ENCODE results near the gene ARID1B. TPM values are rescaled to one million over a fixed set of nuclear protein-coding genes. Genes with fewer than 3 reads are reported as not detected.

ARID1B gene
- total RNA-seq, 6 experiments from 2014 or later = 23.2 to 35.3 (median 30.7) TPM

DNA sequence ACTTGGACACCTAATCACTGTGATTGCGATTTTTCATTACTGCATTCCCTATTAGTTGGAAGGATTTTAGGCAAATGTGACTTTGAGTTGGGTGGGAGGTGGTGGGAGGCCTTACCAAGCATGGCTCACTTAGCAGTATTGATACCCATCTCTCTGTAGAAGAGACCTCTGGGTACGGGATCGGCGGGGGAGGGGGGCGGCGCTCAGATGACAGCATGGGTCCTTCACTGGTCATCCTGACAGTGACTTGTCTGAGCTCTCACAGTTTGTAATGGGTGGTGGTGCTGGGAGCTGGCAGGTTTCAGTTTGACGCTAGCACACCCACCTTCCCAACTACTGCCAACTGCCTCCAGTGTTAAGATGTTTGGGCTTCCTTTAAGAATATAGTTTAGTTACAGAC, 231.4 kb downstream of the ARID1B start:
- no peak overlapping the region for H3K27ac ChIP-seq
- no peaks in the 10 kb centered on the region for H3K27me3 ChIP-seq
- H3K36me3 ChIP-seq = no peaks in the 10 kb centered on the region
- intact Hi-C loops (cut with DNase I) = no loop called here
- H3K9me3 ChIP-seq = no peaks in the 10 kb centered on the region
- 98% methylated on average over 6 of the region's 7 CpGs for WGBS (ENCODE audit: insufficient coverage, low coverage, low lambda C conversion rate, missing lambda C conversion rate)
- ATAC-seq (no peak), DNase-seq (no peak)
- TF ChIP-seq CTCF (IDR thresholded peaks at IDR 0.05) (no peak), POLR2A (IDR thresholded peaks at IDR 0.05) (no peak)
- H3K4me3 ChIP-seq = no peak overlapping the region
- H3K4me1 ChIP-seq = no peaks in the 10 kb centered on the region

GRCh38 chr6:157012355-157012754, 235.2 kb downstream of the ARID1B start:
- DNase-seq (no peak), ATAC-seq (no peak)
- H3K27me3 ChIP-seq = no peaks in the 10 kb centered on the region
- H3K9me3 ChIP-seq = no peaks in the 10 kb centered on the region
- H3K4me3 ChIP-seq = no peak overlapping the region
- intact Hi-C loops (cut with DNase I) = no loop called here
- peaks cover 0 to 10% (median 0%) of the 10 kb centered on the region in 4 donors for H3K4me1 ChIP-seq
- no peak overlapping the region for H3K27ac ChIP-seq
- TF ChIP-seq CTCF (IDR thresholded peaks at IDR 0.05) (no peak), POLR2A (IDR thresholded peaks at IDR 0.05) (no peak)
- WGBS (ENCODE audit: insufficient coverage, low coverage, low lambda C conversion rate, missing lambda C conversion rate) = 100% methylated on average over 2 of the region's 3 CpGs
- no peaks in the 10 kb centered on the region for H3K36me3 ChIP-seq

- DNase-seq (no peak), ATAC-seq (no peak)
- no peak overlapping the region for H3K27ac ChIP-seq
- no peak overlapping the region for H3K4me3 ChIP-seq
- no peaks in the 10 kb centered on the region for H3K36me3 ChIP-seq
- intact Hi-C loops (cut with DNase I) = no loop called here
- no peaks in the 10 kb centered on the region for H3K9me3 ChIP-seq
- TF ChIP-seq CTCF (IDR thresholded peaks at IDR 0.05) (no peak), POLR2A (IDR thresholded peaks at IDR 0.05) (no peak)
- no peaks in the 10 kb centered on the region for H3K27me3 ChIP-seq
- WGBS (ENCODE audit: insufficient coverage, low coverage, low lambda C conversion rate, missing lambda C conversion rate) = 86% methylated on average over 7 of the region's 7 CpGs
- peaks cover 0 to 13% (median 0%) of the 10 kb centered on the region in 4 donors for H3K4me1 ChIP-seq
Measured at GRCh38 chr6:157013649-157014304, 236.6 kb downstream of the ARID1B start.

GRCh38 chr6:157014871-157015270, 237.7 kb downstream of the ARID1B start:
- Histone ChIP-seq H3K27ac (no peak overlapping the region), H3K4me3 (no peak overlapping the region), H3K36me3 (no peaks in the 10 kb centered on the region), H3K27me3 (no peaks in the 10 kb centered on the region), H3K9me3 (no peaks in the 10 kb centered on the region), H3K4me1 (peaks cover 0 to 13% (median 0%) of the 10 kb centered on the region in 4 donors)
- TF ChIP-seq CTCF (IDR thresholded peaks at IDR 0.05) = no peak
- no peak for TF ChIP-seq POLR2A (IDR thresholded peaks at IDR 0.05)
- 76% methylated on average over 7 of the region's 7 CpGs for WGBS (ENCODE audit: insufficient coverage, low coverage, low lambda C conversion rate, missing lambda C conversion rate)
- intact Hi-C loops (cut with DNase I) = no loop called here
- DNase-seq = no peak
- no peak for ATAC-seq
